Liver (tissue), 3 donors: ENCODE results near the gene KRTAP10-6.

Source experiments
- JUND ChIP-seq, 2 donors: IDR thresholded peaks; 2 replicates each; pipeline ENCODE4 v1.6.1; 2016; ENCODE audit warnings: antibody characterized with exemption in 2 of 2
- RAD21 ChIP-seq, 2 donors: IDR thresholded peaks; 2 replicates each; pipeline ENCODE4 v1.6.1; 2016; ENCODE audit warnings: antibody characterized with exemption in 2 of 2, mild to moderate bottlenecking in 2 of 2
- TAF1 ChIP-seq: conservative IDR thresholded peaks from 2 replicates; pipeline ENCODE4 v1.6.1; 2016; ENCODE audit warnings: antibody characterized with exemption, mild to moderate bottlenecking
- YY1 ChIP-seq: IDR thresholded peaks from 2 replicates; pipeline ENCODE4 v1.6.1; 2016; ENCODE audit warnings: antibody characterized with exemption, mild to moderate bottlenecking
- TF ChIP-seq, protein P1 (sequence below): fragments of 150-350 bp; IDR thresholded peaks from 2 replicates; pipeline ENCODE4 v1.5.1; 2017; ENCODE audit warnings: improper control_type of control experiment, low read depth, low read length; ENCODE audit not compliant: missing input control
- TF ChIP-seq, protein P2 (sequence below): IDR thresholded peaks from 2 replicates; pipeline ENCODE4 v1.6.1; 2016; ENCODE audit warnings: antibody characterized with exemption
- donor health status: healthy.
- donor health status: healthy.

DNA sequence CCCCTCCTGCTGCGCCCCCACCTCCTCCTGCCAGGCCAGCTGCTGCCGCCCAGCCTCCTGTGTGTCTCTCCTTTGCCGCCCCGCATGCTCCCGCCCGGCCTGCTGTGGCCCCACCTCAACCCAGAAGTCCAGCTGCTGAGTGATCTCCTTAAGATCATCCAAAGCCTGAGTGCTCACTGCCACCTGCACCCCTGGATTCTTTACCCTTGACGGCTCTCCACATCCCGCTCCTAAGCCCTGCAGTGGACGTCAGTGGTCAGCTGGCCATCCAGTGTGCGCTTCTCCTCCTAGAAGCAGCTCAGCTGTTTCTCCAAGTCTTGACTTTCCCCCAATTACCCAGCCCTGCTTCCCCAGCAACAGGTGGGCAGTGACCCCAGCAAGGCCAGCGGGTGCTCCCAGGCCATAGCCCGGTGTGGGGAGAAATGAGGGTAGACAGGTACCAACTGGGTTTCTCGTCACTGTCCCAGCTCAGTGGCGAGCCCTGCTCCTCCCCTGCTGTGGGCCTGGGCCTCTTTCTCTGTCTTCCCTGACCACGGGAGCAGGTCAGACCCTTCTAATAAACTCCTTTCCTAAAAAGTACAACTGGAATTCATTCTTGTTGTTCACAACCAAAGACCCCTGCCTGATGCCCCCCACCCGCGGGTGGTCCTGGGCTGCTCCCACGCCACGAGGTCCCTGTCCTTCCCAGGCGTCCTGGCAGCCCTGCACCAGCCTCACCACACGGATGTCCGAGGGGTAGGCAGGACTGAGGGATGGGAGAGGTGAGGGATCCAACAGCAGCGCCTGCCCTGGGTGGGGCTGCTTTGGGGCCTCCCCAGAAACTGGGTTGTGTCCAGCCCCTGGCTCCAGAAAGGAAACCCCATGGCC lies 9.5 kb upstream of the KRTAP10-6 start:
- TF ChIP-seq, protein P1, sequence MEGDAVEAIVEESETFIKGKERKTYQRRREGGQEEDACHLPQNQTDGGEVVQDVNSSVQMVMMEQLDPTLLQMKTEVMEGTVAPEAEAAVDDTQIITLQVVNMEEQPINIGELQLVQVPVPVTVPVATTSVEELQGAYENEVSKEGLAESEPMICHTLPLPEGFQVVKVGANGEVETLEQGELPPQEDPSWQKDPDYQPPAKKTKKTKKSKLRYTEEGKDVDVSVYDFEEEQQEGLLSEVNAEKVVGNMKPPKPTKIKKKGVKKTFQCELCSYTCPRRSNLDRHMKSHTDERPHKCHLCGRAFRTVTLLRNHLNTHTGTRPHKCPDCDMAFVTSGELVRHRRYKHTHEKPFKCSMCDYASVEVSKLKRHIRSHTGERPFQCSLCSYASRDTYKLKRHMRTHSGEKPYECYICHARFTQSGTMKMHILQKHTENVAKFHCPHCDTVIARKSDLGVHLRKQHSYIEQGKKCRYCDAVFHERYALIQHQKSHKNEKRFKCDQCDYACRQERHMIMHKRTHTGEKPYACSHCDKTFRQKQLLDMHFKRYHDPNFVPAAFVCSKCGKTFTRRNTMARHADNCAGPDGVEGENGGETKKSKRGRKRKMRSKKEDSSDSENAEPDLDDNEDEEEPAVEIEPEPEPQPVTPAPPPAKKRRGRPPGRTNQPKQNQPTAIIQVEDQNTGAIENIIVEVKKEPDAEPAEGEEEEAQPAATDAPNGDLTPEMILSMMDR, result no peak
- TF ChIP-seq, protein P2, sequence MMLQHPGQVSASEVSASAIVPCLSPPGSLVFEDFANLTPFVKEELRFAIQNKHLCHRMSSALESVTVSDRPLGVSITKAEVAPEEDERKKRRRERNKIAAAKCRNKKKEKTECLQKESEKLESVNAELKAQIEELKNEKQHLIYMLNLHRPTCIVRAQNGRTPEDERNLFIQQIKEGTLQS, result no peak
- TF ChIP-seq JUND (IDR thresholded peaks at IDR 0.05) (no peak), TAF1 (no peak), RAD21 (IDR thresholded peaks at IDR 0.05) (no peak), YY1 (no peak)
